ENCODE results near the gene FIGLA. TPM values are rescaled to one million over a fixed set of nuclear protein-coding genes. Genes with fewer than 3 reads are reported as not detected.

The FIGLA gene
- polyA plus RNA-seq, 1 of the 3 experiments (the other 2 are of a cell fraction): not detected

DNA sequence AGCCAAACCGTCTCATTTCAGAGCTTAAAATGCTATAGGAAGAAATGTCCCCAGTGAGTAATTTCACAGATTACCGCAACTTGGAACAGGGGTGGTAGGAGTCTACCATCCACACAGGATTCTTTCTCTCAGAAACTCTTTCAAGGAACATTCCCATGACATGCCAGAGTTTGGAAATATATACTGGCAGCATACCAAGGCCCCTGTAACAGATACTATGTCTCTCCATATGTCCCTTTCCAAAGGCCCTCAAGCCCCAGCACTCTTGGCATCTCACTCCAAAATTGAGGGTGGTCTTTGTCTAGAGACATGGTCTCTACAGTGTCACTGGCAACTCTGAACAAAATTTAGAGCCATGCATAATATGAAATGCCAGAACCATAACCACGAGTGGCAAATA lies 11.0 kb downstream of the FIGLA start (continued):
- TF ChIP-seq CTCF (IDR thresholded peaks at IDR 0.05): no peak
- TF ChIP-seq NFIC (IDR thresholded peaks at IDR 0.05; ENCODE audit: borderline replicate concordance): no peak
- no peak for TF ChIP-seq EZH2phosphoT487 (IDR thresholded peaks at IDR 0.05; ENCODE audit: borderline replicate concordance, low read depth)
- no peak for TF ChIP-seq ELF1 (IDR thresholded peaks at IDR 0.05)
- TF ChIP-seq FOXJ3 (CRISPR knock-in tag; IDR thresholded peaks at IDR 0.05): no peak
- TF ChIP-seq TAF1 (IDR thresholded peaks at IDR 0.05; ENCODE audit: borderline replicate concordance, low read depth, low read length): no peak
- TF ChIP-seq NRF1 (IDR thresholded peaks at IDR 0.05; ENCODE audit: low read depth, low read length): no peak
- no peak for TF ChIP-seq MXI1 (IDR thresholded peaks at IDR 0.05; ENCODE audit: low read depth, low read length)

GRCh38 chr2:70778676-70779075 lies 11.8 kb downstream of the FIGLA start:
- Histone ChIP-seq H3K9me3 (no peaks in the 10 kb centered on the region), H3K79me2 (ENCODE audit: insufficient read depth) (no peaks in the 10 kb centered on the region), H3K9me2 (no peaks in the 10 kb centered on the region), H3K36me3 (replicated peaks in 1 of 2; ENCODE audit: control insufficient read depth in 1 of 2, insufficient read depth in 2 of 2, low read length in 1 of 2) (no peaks in the 10 kb centered on the region), H3K27me3 (ENCODE audit: insufficient read depth) (peaks cover 4% of the 10 kb centered on the region), H3K9ac (no peak overlapping the region), H3F3A (replicated peaks; ENCODE audit: insufficient read depth) (no peaks in the 10 kb centered on the region), H3K27ac (ENCODE audit: low read depth in 2 of 2, low read length in 1 of 2) (no peak overlapping the region), H2AFZ (ENCODE audit: low read depth) (no peak overlapping the region), H3K4me3 (ENCODE audit: low read depth in 2 of 2, low read length in 1 of 2) (no peak overlapping the region), H4K20me1 (ENCODE audit: insufficient read depth) (no peaks in the 10 kb centered on the region), H3K4me1 (ENCODE audit: control insufficient read depth in 1 of 2, insufficient read depth in 2 of 2, low read depth in 1 of 2, low read length in 1 of 2) (no peaks in the 10 kb centered on the region), H3K4me2 (no peak overlapping the region)
- no peak for DNase-seq
- ChIA-PET POLR2A (no interaction called here), CTCF (interaction anchor here (0.8 to 4.0 kb wide), 3 partner anchors 10 to 19 kb away, joined by 3 to 31 read pairs (median 21); partner anchors contain the start of genes ADD2 and FIGLA)
- no peak for TF ChIP-seq IRF3 (IDR thresholded peaks at IDR 0.05; ENCODE audit: low read depth, low read length)
- no peak for TF ChIP-seq REST (IDR thresholded peaks at IDR 0.05; ENCODE audit: low read depth, low read length)
- TF ChIP-seq, protein P1, sequence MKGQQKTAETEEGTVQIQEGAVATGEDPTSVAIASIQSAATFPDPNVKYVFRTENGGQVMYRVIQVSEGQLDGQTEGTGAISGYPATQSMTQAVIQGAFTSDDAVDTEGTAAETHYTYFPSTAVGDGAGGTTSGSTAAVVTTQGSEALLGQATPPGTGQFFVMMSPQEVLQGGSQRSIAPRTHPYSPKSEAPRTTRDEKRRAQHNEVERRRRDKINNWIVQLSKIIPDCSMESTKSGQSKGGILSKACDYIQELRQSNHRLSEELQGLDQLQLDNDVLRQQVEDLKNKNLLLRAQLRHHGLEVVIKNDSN (IDR thresholded peaks at IDR 0.05; ENCODE audit: borderline replicate concordance, low read depth): no peak
- TF ChIP-seq RFX5 (IDR thresholded peaks at IDR 0.05; ENCODE audit: low read length): no peak
- TF ChIP-seq MEF2A (IDR thresholded peaks at IDR 0.05; ENCODE audit: borderline replicate concordance, low read depth): no peak
- no peak for TF ChIP-seq FOSL2 (IDR thresholded peaks at IDR 0.05; ENCODE audit: borderline replicate concordance, low read depth)
- 69% methylated on average over 1 of the region's 1 CpG for WGBS (ENCODE audit: low lambda C conversion rate)

All from SK-N-SH (cell line).